GM21360 (cell line): Measurements from ENCODE around the gene CA12.
"Not testable (repeated sequence)": the region's sequence is repeated elsewhere in the genome, so short reads cannot be mapped to it uniquely, and the experiment has no call there.

Source experiments
- ATAC-seq: cut with Tn5 transposase; IDR thresholded peaks from one replicate; pipeline ENCODE4 v1.9.1; 2021; ENCODE audit warnings: mild to moderate bottlenecking, moderate library complexity; ENCODE audit not compliant: unreplicated experiment

Gene CA12

DNA sequence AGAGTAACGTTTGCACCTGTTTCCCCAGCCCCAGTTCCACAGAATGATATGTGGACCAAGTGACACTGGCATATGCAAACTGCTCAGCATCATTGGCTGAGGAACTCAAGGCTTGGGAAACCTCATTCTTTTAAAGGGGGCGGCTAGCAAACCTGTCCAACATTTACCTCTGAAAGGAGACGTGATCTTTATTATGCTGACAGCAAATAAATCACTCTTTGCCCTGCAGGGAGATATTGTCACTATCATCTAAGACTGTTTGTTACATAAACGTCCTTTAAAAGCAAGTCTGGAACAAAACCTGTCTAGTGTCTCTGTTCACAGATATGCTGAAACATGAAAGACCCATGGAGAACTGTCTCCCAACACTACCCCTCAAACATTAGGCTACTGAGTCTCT lies 21.5 kb downstream of the CA12 start:
- ATAC-seq, result no peak

DNA sequence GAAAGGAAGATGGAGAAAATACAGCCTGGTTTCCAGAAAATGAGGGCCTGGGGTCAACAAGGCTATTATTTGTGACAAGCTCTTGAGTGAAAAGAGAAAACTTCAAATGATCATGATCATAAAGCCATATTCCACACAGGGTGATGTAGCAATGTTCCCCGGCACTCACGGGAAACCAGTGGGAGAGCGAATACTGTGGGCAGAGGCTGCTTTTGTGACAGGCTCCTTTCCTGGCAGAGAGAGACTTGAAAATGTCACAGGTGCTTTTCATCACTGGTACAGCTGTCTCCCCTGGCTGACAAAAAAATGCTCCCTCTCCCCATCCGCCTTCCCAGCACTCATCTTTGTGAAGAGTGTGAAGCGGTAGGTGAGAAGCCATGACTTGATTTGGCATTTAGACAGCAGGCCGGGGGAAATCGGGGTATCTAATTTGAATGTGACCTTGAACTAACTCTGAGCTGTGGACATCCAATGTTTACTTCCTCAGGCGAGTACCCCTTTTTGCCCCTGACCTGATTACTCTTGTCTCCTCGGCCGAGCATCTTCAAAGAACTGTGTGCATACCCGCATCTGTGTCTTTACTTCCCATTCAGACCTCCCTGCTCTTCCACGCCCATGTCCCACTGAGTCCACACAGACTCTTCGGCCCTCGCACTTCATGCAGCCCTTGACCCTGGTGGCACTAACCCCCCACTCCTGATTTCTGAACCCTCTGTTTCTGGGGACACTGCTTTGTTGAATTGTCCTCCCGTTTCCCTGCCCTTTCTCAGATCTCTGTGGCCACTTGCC lies 23.2 kb downstream of the CA12 start:
- no peak for ATAC-seq

DNA sequence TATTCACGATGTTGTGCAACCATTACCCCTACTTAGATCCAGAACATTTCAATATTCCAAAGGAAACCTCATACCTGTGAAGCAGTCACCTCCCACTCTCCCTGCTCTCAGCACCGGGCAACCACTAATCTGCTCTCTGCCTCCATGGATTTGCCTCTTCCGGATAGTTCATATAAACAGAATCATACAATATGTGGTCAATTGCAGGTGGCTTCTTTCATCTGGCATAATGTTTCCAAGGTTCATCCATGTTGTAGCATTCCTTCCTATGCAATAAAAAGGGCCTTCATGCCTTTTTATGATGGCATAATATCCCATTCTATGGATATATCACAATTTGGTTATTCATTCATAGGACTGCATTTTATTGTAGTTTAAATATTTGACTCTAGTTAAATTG lies 23.9 kb downstream of the CA12 start:
- ATAC-seq, result no peak

DNA sequence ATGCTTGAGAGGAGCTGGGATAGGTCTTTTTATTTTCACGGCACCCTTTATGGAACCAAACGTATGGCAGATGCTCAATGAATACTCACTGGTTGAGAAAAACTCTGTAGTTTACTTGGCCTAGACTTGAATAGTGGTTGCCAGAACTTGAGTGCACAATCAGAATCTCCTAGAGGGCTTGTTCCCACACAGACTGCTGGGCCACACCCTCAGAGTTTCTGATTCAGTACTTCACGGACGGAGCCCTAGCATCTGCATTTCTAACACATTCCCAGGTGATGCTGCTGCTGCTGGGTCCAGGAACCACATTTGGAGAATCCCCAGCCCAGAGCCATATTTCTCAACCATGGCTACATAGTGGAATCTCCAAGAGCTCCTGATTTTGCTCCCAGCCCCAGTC lies 24.6 kb downstream of the CA12 start:
- no peak for ATAC-seq

DNA sequence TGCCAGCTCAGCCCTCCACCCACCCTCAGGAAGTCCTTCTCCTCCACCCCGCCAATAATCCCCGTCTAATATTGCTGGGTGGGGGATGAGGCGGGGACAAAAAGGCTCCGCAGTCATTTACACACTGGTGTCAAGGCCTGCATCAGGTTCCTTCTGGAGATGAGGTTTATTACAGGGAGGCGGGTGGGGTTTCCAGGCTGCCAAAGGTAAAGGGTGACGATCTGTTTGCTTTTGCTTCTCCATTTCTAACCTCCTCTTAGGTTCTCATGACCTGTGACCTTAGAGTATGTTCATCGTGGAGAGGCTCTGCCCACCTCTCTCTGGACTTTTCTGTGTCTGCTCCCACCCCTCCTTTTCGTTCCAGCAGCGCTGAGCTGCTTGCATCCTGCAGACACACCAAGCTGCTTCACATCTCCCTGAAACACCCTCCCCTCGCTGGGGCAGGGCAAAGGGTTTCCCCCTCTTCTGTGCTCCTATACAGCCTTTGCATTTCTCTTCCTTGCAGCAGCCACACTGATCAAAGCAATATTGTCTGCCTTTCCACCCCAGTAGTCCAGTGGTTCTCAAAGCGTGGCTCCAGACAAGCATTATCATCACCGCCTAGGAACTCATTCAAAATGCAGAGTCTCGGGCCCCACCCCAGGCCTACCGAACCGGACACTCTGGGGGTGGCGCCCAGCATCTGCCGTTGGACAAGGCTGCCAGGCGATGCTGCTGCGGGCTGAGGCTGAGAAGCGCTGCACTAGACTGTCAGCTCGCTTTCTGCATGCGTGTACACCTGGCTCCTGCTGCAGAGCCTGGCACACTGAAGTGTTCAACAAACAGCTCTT lies 26.6 kb downstream of the CA12 start:
- ATAC-seq, result no peak

DNA sequence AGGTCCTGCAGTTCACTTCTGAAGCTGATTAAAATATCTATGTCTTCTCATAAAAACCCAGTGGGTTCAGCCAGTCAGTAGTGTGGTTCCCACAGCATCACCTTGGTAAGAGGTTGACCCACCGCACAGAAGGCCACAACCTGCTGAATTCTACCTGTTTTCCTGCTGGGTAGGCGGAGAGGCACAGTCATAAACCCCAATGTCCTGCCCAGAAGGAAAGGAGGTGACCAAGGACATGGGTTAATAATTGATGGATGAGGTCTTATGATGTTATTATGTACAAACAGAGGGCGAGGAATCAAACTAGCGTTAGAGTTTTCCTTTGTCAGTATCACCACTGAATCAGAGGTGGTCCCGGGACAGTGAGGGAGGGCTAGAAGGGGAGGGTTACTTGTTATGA lies 27.8 kb downstream of the CA12 start:
- no peak for ATAC-seq

DNA sequence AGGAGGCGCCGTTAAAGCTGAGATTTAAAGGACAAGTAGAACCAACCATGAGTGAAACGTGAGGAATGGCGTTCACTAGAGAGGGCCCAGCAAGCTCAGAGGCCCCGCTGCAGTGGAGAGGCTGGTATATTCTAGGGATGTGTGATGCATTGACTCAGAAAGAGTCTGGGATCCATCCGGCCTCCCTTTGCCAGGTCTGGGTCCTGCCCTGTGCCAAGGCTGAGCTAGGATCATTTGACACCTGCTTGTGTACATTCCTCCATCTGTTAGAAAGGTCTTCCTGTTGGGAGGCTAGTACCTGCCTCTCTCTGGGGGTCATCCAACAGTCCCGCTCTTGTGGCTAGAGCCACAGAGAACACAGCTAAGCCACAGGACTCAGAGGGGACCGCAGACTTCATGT lies 28.4 kb downstream of the CA12 start:
- no peak for ATAC-seq

DNA sequence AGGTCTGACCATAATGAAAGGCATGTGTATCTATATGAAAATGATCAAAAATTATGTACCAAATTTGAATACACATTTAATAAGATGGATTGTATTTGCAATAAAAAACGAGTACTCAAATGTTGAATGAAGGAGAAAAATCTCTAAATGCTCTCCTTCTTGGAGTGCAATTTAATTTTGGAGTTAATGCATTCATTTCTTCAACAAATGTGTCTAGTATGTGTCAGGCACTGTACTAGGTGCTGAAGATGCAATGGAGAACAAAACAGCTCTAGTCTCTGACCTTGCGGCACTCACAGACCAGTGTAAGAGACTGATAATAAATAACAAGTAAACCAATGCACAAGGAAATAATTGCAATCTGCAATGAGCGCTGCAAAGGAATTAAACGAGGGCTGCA lies 28.8 kb downstream of the CA12 start:
- no peak for ATAC-seq

DNA sequence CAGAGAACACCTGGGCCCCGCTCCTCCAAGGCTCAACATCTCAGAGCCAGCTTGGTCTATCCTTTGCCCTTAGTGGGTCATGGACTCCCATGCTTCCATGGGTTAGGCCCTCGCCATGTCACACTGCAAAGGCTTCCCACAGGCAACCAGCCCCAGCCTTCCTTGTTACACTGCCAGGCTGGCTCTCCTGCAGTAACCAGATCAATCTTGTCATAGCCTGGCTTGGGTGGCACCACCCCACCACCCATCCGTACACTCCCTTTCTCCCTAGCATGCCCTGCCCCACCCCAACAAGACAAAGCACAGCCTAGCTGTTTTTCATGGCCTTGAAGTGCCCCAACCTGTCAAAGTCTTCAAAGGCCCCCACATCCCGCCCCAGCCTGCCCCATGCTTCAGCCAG lies 30.5 kb downstream of the CA12 start:
- no peak for ATAC-seq

DNA sequence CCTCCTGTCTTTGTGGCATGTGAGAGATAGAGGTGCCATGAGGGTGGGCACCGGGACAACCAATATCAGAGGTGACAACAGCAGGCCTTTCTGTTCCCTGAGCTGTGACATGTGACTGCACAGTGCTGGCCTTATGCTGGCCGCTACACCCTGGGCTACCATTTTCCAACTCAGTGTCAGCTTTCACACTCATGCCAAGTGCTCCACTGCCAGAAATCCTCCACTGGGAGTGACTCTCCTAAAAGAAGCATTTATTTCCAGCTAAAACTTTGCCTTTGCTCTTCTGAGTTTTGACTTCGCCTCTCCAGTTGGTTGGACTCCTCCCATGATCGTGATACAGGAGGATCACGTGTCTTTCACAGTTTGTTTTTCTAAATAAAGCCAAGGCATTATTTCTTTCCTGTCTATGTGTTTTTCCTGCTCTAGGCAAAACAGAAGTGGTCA lies 31.4 kb downstream of the CA12 start:
- ATAC-seq, result no peak

DNA sequence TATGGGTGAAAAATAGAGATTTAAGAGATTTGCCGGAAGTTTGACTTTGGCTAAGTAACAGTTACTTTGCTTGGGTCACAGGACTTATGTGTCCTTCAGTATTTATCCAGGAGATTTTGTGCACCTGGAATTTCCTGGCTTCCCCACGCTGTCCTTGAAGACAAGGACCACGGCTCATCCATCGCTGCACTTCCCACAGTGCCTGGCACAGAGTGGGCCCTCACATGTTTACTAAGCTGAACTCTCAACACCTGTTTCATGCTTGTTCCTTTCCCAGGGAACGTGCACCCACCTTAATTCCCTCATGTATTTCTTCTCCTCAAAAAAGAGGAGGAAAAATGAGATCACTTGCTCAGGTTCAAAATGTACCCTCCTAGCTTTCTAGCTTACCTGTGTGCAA lies 32.0 kb downstream of the CA12 start:
- no peak for ATAC-seq

DNA sequence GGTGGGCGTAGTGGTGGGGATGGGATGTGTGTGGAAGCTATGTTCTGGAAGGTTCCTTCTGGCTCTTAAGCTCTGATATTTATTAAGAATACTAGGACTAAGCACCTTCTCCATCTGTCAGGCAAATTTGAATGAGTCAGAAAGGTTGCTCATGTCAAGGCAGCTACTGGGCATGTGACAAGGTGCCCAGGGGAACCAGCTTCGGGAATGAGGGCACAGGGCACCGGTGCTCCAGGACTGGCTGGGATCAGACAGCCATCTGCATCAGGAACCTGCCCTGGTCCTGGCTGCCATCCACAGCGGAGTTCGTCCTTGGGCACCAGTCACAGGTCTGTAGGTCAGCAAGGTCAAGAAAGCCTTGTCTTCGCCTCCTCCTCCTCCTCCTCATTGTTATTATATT lies 32.5 kb downstream of the CA12 start:
- no peak for ATAC-seq

DNA sequence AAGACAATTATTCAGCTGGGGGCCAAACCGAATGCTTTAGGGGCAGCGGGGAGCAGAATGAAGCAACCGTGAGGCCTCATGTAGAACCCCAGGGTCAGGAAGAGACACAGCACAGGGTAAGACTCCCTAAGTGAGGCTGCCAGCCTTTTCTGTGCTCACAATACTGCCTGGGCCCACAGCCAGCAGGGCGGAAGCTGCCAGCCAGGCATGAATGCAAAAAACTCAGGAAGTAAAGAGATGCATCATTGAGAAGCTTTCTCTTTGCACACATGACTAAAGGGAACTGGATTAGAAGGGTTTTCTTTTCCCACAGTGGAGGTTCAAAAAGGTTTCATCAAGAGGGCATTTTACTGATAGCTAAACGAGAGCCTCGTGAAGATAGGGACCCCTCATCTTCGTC lies 33.3 kb downstream of the CA12 start:
- ATAC-seq, result no peak

DNA sequence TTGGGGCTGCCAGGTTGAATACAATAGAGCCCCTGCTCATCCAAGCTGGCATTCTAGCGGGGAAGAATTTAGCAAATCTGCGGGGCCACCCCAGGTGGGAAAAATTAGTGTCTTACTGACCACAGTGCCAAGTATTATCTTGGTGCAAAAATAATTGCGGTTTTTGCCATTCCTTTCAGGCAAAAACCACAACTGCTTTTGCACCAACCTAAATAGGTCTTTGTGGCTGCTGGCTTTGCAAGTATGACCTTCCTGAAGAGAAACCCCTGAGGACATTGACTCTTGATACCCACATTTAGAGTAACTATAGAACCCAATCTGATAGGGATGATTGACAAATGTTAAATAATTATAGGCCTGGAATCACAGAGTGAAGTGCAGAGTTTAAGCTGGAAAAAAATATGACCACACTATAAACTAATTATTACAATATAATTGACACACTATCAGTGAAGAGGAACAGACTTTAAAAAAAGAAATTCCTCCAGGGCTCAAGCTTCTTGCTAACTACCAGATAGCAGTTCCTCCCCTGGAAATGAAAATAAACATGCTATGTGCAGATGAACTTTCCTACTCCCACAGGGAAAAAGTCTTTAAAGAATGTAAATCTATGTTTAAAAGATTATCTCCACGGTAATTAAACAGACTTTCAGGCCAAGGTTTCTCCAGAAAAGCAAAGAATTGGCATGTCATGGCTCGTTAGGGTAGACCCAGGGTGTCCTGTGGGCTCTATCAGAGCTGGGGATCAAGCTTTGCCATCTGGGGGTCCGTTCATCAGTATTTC lies 34.4 kb downstream of the CA12 start:
- ATAC-seq, result no peak

DNA sequence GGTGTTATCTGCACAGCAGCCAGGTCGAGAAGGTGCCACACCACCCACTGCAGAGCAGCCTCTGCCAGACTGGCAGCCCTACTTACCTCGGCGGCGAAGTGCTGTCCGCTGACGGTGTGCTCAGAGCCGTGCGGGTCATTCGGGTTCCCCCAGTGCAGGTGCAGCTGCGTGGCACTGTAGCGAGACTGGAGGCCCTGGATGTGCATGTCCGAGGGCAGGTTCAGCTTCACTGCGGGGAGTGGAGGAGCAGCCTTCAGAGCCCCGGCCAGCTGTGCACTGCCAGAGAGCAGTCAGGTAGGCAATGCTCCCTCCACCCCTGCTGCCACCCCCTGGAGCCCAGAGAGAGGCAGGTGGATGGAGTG lies 36.3 kb downstream of the CA12 start:
- ATAC-seq, result no peak

DNA sequence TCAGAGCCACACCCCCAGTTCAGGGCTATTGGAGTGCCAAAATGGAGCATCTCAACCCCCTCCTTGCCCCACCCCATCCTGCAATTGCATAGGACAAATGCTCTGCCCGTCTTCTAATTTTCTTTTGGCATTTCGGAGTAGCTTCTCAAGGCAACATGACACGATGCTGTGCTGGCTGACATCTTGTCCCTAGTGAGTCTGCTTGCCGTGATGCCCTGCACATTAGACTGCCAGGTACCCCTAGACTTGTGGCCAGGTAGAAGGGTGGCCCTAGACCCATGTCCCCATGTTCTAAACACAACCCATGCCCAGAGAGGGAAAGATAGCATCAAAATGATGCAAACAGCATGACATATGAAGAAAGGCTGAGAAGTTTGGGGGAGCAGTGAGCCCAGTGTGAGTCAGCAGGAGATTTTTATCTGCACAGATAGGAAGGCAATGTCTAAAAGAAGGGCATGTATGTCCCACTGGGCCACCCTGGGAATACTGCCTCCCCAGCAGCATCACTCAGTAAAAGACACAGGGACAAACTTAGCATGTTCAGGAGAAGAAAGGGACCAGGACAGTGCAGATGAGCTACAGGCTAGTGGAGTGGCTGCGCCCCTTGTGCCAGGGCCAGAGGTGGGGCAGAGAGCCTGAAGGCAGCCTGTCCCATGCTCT lies 36.8 kb downstream of the CA12 start:
- ATAC-seq, result no peak

DNA sequence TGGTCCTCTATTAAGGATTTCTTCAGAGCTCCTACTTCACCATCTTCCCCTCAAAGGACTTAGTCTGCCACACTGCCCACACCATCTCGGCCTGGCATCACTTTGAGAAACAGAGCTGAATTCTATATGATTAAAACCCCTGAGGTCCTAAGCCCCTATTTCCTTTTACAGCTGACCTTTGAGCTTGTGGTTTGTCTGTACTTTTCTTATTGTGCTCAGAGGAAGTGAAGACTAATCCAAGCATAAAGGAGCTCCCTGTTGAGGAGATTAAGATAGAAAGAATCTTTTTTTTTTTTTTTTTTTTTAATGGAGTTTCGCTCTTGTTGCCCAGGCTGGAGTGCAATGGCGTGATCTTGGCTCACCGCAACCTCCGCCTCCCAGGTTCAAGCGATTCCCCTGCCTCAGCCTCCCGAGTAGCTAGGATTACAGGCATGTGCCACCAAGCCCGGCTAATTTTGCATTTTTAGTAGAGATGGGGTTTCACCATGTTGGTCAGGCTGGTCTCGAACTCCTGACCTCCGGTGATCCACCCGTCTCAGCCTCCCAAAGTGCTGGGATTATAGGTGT lies 38.6 kb downstream of the CA12 start:
- ATAC-seq, result not testable (repeated sequence)

DNA sequence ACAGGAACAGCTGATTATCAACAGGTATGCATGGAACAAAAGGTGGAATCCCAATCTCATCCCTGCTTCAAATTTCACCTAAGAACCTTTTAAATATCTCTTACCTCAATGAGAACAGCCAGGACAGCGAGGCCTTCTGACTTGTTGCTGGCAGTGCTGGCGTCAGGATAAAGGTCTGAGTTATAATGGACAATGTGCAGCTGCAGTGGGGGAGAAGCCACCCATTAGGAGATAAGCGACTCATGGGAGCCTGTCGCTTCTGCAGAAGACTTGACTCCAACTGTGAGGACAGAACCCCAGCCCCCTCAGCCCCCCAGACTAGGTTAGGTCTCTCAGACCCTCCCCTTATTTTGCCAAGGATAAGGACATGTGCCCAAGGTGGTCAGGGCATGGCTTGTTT lies 39.7 kb downstream of the CA12 start:
- no peak for ATAC-seq

DNA sequence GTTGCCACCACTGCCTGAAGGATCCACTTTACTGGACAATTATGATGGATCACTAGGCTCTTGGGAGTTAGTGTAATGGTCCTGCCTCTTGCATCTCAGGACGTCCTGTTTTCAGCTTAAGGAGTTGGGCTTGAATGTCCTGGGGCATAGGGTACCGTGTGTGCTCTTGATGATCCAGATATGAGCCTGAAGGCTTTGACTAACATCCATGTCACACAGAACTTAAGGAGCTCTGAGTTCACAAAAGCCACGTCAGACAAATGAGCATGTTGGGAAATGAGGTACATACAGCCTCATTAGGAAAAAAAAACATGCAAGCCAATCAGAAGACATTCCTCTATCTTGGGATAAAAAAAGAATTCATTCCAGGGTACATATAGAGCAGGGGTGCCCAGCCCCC lies 40.8 kb downstream of the CA12 start:
- ATAC-seq, result no peak

DNA sequence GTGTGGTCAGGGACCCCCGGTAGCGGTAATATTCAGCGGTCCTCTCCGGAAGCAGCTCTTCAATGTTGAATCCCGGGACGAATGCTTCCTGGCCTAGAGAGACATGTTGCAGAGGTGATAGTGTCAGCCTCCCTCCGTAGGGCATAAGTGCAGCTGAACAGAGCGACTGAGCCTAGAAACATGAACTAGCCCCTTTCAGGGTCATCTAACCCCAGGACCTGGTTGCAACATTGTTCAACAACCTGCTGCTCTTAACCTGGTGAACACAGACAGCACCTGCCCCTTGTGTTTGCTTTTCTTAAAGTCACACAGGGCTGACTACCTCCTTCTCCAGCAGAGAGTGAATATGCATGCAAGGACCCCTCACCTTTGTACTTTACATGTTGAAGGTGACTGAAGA lies 41.3 kb downstream of the CA12 start:
- ATAC-seq, result no peak

DNA sequence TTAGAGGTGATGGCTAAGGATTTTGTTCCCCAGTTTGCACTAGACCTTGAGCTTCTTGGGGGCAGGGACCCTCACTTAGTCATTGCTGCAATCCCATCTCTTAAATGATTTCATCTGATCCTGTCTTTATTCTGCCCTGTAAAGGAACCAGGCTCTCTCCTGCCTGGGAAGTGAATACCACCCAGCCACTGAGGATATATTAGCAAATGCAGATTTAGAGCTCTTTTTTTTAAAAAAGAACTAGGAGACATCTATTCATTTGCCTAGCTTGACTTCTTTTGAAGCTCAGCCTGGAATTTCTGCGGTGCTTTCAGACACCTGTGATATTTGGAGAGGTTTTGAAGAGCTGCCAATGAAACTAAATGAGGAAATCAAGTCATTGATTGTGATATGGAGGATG lies 41.8 kb downstream of the CA12 start:
- no peak for ATAC-seq
